ENCODE results near the gene DENND1A.

- TF ChIP-seq POLR2A (IDR thresholded peaks at IDR 0.05) (no peak), POLR2AphosphoS5 (IDR thresholded peaks at IDR 0.05) (no peak), CTCF (IDR thresholded peaks at IDR 0.05) (no peak)
Measured at GRCh38 chr9:123425261-123425821, 504.6 kb downstream of the DENND1A start.
